GM12873 (cell line): ENCODE results near the gene DCAF8.

ENCODE experiments used
- TF ChIP-seq, protein P1 (sequence below): IDR thresholded peaks from 2 replicates; pipeline ENCODE4 v1.5.1; 2012; ENCODE audit warnings: low read depth, mild to moderate bottlenecking, moderate library complexity, low read length, control low read depth; ENCODE audit not compliant: insufficient read depth; ENCODE audit errors: missing control alignments

DCAF8 gene

DNA sequence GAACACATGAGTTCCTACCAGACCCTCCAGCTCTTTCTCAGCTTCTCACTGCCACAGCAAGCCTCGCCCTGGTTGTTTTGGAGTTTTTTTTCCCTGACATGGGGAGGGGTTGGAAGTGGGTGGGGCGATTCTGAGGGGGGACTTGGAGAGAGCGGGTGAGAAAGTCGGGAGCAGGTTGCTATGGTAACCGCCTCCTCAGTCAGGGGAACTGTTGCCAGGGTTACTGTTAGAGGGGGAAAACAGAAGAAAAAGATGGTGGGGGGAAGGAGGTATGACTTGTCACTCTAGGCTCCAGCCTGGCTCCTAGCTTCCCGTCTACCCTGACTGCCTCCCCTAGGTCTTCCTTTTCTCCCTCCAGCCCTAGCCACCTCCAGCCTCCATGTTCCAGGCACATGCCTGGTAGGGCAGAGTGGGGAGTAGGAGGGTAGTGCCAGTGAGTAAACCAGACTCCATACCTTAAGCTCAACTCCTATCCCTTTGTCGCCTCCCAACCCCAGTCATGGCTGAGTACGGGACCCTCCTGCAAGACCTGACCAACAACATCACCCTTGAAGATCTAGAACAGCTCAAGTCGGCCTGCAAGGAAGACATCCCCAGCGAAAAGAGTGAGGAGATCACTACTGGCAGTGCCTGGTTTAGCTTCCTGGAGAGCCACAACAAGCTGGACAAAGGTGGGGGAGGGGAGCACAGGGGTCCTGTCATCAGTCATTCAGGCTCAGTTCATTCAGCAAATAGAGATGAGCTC, 51.1 kb downstream of the DCAF8 start:
- TF ChIP-seq, protein P1, sequence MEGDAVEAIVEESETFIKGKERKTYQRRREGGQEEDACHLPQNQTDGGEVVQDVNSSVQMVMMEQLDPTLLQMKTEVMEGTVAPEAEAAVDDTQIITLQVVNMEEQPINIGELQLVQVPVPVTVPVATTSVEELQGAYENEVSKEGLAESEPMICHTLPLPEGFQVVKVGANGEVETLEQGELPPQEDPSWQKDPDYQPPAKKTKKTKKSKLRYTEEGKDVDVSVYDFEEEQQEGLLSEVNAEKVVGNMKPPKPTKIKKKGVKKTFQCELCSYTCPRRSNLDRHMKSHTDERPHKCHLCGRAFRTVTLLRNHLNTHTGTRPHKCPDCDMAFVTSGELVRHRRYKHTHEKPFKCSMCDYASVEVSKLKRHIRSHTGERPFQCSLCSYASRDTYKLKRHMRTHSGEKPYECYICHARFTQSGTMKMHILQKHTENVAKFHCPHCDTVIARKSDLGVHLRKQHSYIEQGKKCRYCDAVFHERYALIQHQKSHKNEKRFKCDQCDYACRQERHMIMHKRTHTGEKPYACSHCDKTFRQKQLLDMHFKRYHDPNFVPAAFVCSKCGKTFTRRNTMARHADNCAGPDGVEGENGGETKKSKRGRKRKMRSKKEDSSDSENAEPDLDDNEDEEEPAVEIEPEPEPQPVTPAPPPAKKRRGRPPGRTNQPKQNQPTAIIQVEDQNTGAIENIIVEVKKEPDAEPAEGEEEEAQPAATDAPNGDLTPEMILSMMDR = no peak

DNA sequence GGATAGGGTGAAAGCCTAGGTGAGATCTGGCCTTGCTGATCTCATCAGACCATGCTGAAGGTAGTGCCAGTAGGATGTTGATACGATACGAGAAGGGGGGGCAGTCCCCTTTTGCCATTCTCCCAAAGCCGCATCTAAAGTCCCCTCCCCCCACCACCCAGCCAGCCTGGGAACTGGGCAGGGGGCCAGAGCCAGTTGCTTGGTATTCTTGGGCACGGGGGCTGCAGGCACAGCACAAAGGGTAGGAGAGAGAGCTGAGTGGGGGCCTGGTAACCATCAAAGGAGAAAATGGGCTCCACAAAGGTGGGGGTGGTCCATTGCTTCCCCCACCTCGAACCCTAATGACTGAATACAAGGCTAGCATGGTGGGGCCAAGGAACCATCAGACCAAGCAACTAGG, 51.8 kb downstream of the DCAF8 start:
- TF ChIP-seq, protein P1 = no peak

- TF ChIP-seq, protein P1 = no peak
These were observed 52.9 kb downstream of the DCAF8 start for GRCh38 chr1:160209321-160210046.

GRCh38 chr1:160208557-160209320, 53.6 kb downstream of the DCAF8 start:
- TF ChIP-seq, protein P1 = no peak

DNA sequence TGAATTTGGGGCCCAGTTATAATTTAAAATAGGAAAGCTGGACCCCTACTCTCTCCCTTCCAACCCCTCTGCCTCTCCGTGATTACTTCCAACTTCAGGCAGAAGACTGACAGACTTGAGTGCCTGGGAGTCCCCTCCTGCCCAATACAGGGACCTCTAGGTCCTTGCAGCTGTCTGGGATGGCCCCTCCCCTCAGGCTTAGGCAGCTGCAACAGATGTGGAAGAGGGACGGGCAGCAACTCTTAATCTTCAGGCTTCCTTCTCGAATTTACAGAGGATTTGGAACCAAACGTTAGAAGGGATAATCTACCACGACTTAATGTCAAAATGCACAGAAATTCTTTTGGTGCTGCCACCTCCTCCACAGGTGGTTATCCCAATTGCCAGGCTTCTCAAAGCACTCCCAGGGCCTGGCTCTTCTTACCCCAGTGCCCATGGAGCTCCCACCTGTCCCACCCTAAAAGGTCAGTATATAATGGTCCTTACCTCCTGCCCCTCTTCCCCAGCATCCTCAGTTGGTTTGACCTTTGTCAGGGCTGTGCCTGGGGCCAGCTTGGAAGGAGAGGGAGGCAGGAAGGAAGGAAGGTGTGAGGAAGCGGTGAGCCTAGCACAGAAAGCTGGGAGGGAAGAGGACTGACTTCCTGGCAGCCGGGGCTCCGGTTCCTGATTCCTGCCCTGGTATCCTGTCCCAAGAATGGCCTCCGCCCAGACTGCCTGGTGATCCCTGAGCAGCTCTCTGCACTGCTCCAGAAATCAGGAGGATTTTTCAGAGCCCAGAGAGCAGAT, 54.4 kb downstream of the DCAF8 start:
- TF ChIP-seq, protein P1 = no peak

GRCh38 chr1:160207118-160207650, 55.2 kb downstream of the DCAF8 start:
- TF ChIP-seq, protein P1 = no peak
